ENCODE data around the gene TLCD1.

Gene TLCD1

GRCh38 chr17:28675490-28675889 is 50.5 kb downstream of the TLCD1 start:
- DNase-seq = no peak
